Measurements from ENCODE around the gene SULT1A1. TPM values are rescaled to one million over a fixed set of nuclear protein-coding genes. Genes with fewer than 3 reads are reported as not detected.

SULT1A1 gene
- total and polyA plus RNA-seq, 2 of the 13 experiments (the other 11 are each of a cell fraction or from before 2014, with no cell fraction given): 114 to 147 TPM

DNA sequence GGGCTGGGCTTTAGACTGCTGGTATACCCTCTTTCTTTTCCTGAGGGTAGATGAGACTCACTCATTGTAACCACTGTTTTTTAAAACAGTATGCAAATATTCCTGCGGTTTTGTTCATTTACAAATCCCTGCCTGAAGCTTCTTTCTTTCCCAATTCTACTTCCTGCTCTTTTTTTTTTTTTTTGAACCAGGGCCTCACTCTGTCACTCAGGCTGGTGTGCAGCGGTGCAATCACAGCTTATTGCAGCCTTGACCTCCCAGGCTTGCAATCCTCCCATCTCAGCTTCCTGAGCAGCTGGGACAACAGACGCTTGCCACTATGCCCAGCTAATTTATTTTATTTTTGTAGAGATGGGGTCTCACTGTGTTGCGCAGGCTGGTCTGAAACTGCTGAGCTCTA is 8.0 kb upstream of the SULT1A1 start (continued):
- TF ChIP-seq RBM39 (IDR thresholded peaks at IDR 0.05; ENCODE audit: low read depth, low read length, poor library complexity, severe bottlenecking) (no peak), ONECUT2 (CRISPR knock-in tag; IDR thresholded peaks at IDR 0.05) (no peak), TP53 (CRISPR knock-in tag; conservative IDR thresholded peaks at IDR 0.05) (no peak), ELF3 (CRISPR knock-in tag; IDR thresholded peaks at IDR 0.05) (peak; percentile 79; the same call in 1 of the 2 replicates), RARG (CRISPR knock-in tag; IDR thresholded peaks at IDR 0.05; ENCODE audit: low read depth) (no peak), BCL6 (CRISPR knock-in tag; IDR thresholded peaks at IDR 0.05) (no peak), ZNF264 (CRISPR knock-in tag; IDR thresholded peaks at IDR 0.05) (no peak), MAZ (IDR thresholded peaks at IDR 0.05; ENCODE audit: borderline replicate concordance, low read depth, low read length) (no peak), MAZ (CRISPR knock-in tag; IDR thresholded peaks at IDR 0.05; ENCODE audit: low read depth) (no peak), CHD4 (IDR thresholded peaks at IDR 0.05; ENCODE audit: borderline replicate concordance, low read length) (no peak), ZMYM4 (CRISPR knock-in tag; IDR thresholded peaks at IDR 0.05) (no peak; the same call in 1 of the 2 replicates), CEBPG (CRISPR knock-in tag; IDR thresholded peaks at IDR 0.05) (peak; percentile 73)
- TF ChIP-seq, protein P1, sequence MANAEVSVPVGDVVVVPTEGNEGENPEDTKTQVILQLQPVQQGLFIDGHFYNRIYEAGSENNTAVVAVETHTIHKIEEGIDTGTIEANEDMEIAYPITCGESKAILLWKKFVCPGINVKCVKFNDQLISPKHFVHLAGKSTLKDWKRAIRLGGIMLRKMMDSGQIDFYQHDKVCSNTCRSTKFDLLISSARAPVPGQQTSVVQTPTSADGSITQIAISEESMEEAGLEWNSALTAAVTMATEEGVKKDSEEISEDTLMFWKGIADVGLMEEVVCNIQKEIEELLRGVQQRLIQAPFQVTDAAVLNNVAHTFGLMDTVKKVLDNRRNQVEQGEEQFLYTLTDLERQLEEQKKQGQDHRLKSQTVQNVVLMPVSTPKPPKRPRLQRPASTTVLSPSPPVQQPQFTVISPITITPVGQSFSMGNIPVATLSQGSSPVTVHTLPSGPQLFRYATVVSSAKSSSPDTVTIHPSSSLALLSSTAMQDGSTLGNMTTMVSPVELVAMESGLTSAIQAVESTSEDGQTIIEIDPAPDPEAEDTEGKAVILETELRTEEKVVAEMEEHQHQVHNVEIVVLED (CRISPR knock-in tag; IDR thresholded peaks at IDR 0.05; ENCODE audit: borderline replicate concordance): no peak
- TF ChIP-seq, protein P2, sequence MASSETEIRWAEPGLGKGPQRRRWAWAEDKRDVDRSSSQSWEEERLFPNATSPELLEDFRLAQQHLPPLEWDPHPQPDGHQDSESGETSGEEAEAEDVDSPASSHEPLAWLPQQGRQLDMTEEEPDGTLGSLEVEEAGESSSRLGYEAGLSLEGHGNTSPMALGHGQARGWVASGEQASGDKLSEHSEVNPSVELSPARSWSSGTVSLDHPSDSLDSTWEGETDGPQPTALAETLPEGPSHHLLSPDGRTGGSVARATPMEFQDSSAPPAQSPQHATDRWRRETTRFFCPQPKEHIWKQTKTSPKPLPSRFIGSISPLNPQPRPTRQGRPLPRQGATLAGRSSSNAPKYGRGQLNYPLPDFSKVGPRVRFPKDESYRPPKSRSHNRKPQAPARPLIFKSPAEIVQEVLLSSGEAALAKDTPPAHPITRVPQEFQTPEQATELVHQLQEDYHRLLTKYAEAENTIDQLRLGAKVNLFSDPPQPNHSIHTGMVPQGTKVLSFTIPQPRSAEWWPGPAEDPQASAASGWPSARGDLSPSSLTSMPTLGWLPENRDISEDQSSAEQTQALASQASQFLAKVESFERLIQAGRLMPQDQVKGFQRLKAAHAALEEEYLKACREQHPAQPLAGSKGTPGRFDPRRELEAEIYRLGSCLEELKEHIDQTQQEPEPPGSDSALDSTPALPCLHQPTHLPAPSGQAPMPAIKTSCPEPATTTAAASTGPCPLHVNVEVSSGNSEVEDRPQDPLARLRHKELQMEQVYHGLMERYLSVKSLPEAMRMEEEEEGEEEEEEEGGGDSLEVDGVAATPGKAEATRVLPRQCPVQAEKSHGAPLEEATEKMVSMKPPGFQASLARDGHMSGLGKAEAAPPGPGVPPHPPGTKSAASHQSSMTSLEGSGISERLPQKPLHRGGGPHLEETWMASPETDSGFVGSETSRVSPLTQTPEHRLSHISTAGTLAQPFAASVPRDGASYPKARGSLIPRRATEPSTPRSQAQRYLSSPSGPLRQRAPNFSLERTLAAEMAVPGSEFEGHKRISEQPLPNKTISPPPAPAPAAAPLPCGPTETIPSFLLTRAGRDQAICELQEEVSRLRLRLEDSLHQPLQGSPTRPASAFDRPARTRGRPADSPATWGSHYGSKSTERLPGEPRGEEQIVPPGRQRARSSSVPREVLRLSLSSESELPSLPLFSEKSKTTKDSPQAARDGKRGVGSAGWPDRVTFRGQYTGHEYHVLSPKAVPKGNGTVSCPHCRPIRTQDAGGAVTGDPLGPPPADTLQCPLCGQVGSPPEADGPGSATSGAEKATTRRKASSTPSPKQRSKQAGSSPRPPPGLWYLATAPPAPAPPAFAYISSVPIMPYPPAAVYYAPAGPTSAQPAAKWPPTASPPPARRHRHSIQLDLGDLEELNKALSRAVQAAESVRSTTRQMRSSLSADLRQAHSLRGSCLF (CRISPR knock-in tag; IDR thresholded peaks at IDR 0.05; ENCODE audit: borderline replicate concordance): no peak
- TF ChIP-seq, protein P3, sequence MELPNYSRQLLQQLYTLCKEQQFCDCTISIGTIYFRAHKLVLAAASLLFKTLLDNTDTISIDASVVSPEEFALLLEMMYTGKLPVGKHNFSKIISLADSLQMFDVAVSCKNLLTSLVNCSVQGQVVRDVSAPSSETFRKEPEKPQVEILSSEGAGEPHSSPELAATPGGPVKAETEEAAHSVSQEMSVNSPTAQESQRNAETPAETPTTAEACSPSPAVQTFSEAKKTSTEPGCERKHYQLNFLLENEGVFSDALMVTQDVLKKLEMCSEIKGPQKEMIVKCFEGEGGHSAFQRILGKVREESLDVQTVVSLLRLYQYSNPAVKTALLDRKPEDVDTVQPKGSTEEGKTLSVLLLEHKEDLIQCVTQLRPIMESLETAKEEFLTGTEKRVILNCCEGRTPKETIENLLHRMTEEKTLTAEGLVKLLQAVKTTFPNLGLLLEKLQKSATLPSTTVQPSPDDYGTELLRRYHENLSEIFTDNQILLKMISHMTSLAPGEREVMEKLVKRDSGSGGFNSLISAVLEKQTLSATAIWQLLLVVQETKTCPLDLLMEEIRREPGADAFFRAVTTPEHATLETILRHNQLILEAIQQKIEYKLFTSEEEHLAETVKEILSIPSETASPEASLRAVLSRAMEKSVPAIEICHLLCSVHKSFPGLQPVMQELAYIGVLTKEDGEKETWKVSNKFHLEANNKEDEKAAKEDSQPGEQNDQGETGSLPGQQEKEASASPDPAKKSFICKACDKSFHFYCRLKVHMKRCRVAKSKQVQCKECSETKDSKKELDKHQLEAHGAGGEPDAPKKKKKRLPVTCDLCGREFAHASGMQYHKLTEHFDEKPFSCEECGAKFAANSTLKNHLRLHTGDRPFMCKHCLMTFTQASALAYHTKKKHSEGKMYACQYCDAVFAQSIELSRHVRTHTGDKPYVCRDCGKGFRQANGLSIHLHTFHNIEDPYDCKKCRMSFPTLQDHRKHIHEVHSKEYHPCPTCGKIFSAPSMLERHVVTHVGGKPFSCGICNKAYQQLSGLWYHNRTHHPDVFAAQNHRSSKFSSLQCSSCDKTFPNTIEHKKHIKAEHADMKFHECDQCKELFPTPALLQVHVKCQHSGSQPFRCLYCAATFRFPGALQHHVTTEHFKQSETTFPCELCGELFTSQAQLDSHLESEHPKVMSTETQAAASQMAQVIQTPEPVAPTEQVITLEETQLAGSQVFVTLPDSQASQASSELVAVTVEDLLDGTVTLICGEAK (IDR thresholded peaks at IDR 0.05): no peak
- TF ChIP-seq, protein P3 (CRISPR knock-in tag; IDR thresholded peaks at IDR 0.05): no peak
